ENCODE measurements around the gene CUL4A. TPM values are rescaled to one million over a fixed set of nuclear protein-coding genes. Genes with fewer than 3 reads are reported as not detected.

CUL4A gene
- total and polyA plus RNA-seq, 2 donors (not counting 3 experiments of a cell fraction or from before 2014, with no cell fraction given) = 37.9 to 80.0 TPM

DNA sequence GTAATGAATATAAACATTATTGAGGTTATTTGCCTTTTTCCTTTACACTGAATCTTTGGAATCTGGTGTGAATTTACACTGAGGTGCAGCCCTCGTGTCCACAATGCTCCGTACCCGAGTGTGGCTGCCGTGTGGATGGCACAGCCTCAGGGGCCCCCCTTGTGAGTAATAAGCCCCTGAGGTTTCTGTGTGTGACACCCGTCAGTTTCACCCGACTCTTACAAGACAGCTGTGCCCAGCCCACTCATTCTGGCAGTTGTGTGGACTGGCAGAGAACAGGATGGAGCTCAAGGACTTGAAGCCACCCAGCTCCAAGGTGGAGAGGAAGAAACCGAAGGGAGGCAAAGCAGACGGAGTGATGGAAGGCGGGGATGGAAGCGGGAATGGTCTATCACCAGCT is 43.1 kb upstream of the CUL4A start:
- no TSS peak for BruUV-seq (replicated peaks)
- Histone ChIP-seq H3K9me1 (replicated peaks; ENCODE audit: control insufficient read depth, extremely low read depth, insufficient read depth, low read length) (no peaks in the 10 kb centered on the region), H3K27me3 (ENCODE audit: control insufficient read depth in 2 of 2, insufficient read depth in 2 of 2, low read length in 2 of 2) (peaks cover 0 to 2% of the 10 kb centered on the region in 2 experiments), H3K9me3 (replicated peaks; ENCODE audit: control insufficient read depth, insufficient read depth, low read length) (no peaks in the 10 kb centered on the region), H3K9ac (replicated peaks; ENCODE audit: extremely low read depth, insufficient read depth, low read length) (no peak overlapping the region), H3K4me3 (replicated peaks in 1 of 3; ENCODE audit: insufficient read depth in 1 of 3, low read depth in 1 of 3, low read length in 3 of 3) (no peak overlapping the region), H3K4me1 (ENCODE audit: control insufficient read depth, extremely low read depth, insufficient read depth, low read length) (peaks cover 22% of the 10 kb centered on the region), H4K20me1 (replicated peaks; ENCODE audit: control insufficient read depth, extremely low read depth, insufficient read depth, low read length) (no peaks in the 10 kb centered on the region), H3K36me3 (ENCODE audit: control insufficient read depth in 2 of 2, extremely low read depth in 1 of 2, insufficient read depth in 2 of 2, low read length in 2 of 2) (no peaks in the 10 kb centered on the region), H3K79me2 (ENCODE audit: control insufficient read depth, insufficient read depth, low read length) (no peaks in the 10 kb centered on the region), H3K4me2 (ENCODE audit: insufficient read depth, low read length) (no peak overlapping the region), H3K27ac (ENCODE audit: insufficient read depth, low read depth, low read length) (no peak overlapping the region), H2AFZ (ENCODE audit: low read depth, low read length) (no peak overlapping the region)
- DNase-seq (ENCODE audit: low read depth, low spot score) (no peak), FAIRE-seq (no peak)
- ChIA-PET CTCF (no interaction called here), POLR2A (no interaction called here)
- intact Hi-C loops (cut with micrococcal nuclease) = no loop called here
- dilution Hi-C loops (cut with MboI; ENCODE audit: extremely low pct_ligation_motif_present, low sequenced_read_pairs) = no loop called here
- TF ChIP-seq EZH2 (IDR thresholded peaks at IDR 0.05; ENCODE audit: borderline replicate concordance, low read depth, low read length, severe bottlenecking) = no peak
- no peak for TF ChIP-seq POLR2AphosphoS5 (IDR thresholded peaks at IDR 0.05; ENCODE audit: insufficient read depth, low read depth, low read length)
- TF ChIP-seq FOS (IDR thresholded peaks at IDR 0.05; ENCODE audit: borderline replicate concordance, insufficient read depth, low read length) = no peak
- no peak for TF ChIP-seq MYC (IDR thresholded peaks at IDR 0.05; ENCODE audit: low read depth, low read length)
- no peak for TF ChIP-seq MAX (IDR thresholded peaks at IDR 0.05; ENCODE audit: insufficient read depth, insufficient read length)
- TF ChIP-seq CTCF (IDR thresholded peaks at IDR 0.05; ENCODE audit: extremely low read depth in 1 of 2, insufficient read depth in 1 of 2, low read depth in 1 of 2, low read length in 2 of 2) = no peak
- no peak for TF ChIP-seq POLR2A (IDR thresholded peaks at IDR 0.05; ENCODE audit: low read depth, low read length)
- no peak for TF ChIP-seq GATA2 (IDR thresholded peaks at IDR 0.05; ENCODE audit: insufficient read depth, insufficient read length, low read depth, low read length)
- no peak for TF ChIP-seq JUN (IDR thresholded peaks at IDR 0.05; ENCODE audit: borderline replicate concordance, insufficient read depth, insufficient read length, low read depth)

Data from endothelial cell of umbilical vein (primary cell).